ENCODE data around the gene CDO1. TPM values are rescaled to one million over a fixed set of nuclear protein-coding genes. Genes with fewer than 3 reads are reported as not detected.
A peak's percentile ranks its signal among the peaks of the same experiment; 100 is the strongest.

The CDO1 gene
- total and polyA plus RNA-seq, 10 donors: 1.4 to 11.1 (median 1.7) TPM

GRCh38 chr5:115815693-115816225 lies 700 bp downstream of the CDO1 start:
- peaks cover 0 to 76% (median 33%) of the 10 kb centered on the region in 7 donors for H3K27me3 ChIP-seq (replicated peaks in 1 of 7)
- DNase-seq: no peak

GRCh38 chr5:115815006-115815692 lies 1.3 kb downstream of the CDO1 start:
- no peak overlapping the region for H3K27ac ChIP-seq
- H3K9me3 ChIP-seq: no peaks in the 10 kb centered on the region
- intact Hi-C loops (cut with DNase I; ENCODE audit: low total_unique reads): no loop called here
- H3K27me3 ChIP-seq (replicated peaks in 1 of 7): peaks cover 0 to 76% (median 33%) of the 10 kb centered on the region in 7 donors
- H3K36me3 ChIP-seq: no peaks in the 10 kb centered on the region
- DNase-seq: no peak
- WGBS, 5 donors: 18 to 33% (median 25%) methylated on average over 21 of the region's 21 CpGs
- H3K4me3 ChIP-seq: peak overlapping the region; percentile 29 to 70 (median 44)
- TF ChIP-seq CTCF (IDR thresholded peaks at IDR 0.05 in 8 of 11, conservative IDR thresholded peaks at IDR 0.05 in 3 of 11) (no peak), POLR2AphosphoS5 (IDR thresholded peaks at IDR 0.05) (no peak), POLR2A (IDR thresholded peaks at IDR 0.05) (no peak)
- peaks cover 9 to 21% (median 20%) of the 10 kb centered on the region in 6 donors for H3K4me1 ChIP-seq

More at GRCh38 chr5:115815693-115816225, 700 bp downstream of the CDO1 start:
- Histone ChIP-seq H3K36me3 (no peaks in the 10 kb centered on the region), H3K9me3 (no peaks in the 10 kb centered on the region), H3K4me1 (peaks cover 9 to 21% (median 20%) of the 10 kb centered on the region in 6 donors), H3K4me3 (peak overlapping the region; percentile 29 to 70 (median 44)), H3K27ac (peak overlapping the region in 1 of 8 donors; percentile 46)
- WGBS, 5 donors: 2 to 7% (median 3%) methylated on average over 19 to 48 of the region's 48 CpGs
- intact Hi-C loops (cut with DNase I; ENCODE audit: low total_unique reads): no loop called here
- no peak for TF ChIP-seq CTCF (IDR thresholded peaks at IDR 0.05 in 8 of 11, conservative IDR thresholded peaks at IDR 0.05 in 3 of 11)
- TF ChIP-seq POLR2AphosphoS5 (IDR thresholded peaks at IDR 0.05): no peak
- TF ChIP-seq POLR2A (IDR thresholded peaks at IDR 0.05): no peak

GRCh38 chr5:115813719-115814118 lies 2.7 kb downstream of the CDO1 start:
- no peaks in the 10 kb centered on the region for H3K36me3 ChIP-seq
- DNase-seq: no peak
- intact Hi-C loops (cut with DNase I; ENCODE audit: low total_unique reads): no loop called here
- H3K27me3 ChIP-seq (replicated peaks in 1 of 7): peaks cover 0 to 71% (median 33%) of the 10 kb centered on the region in 7 donors
- no peak overlapping the region for H3K4me3 ChIP-seq
- H3K9me3 ChIP-seq: no peaks in the 10 kb centered on the region
- no peak overlapping the region for H3K27ac ChIP-seq
- 64 to 76% (median 69%) methylated on average over 5 of the region's 5 CpGs for WGBS, 5 donors
- H3K4me1 ChIP-seq: peaks cover 9 to 21% (median 20%) of the 10 kb centered on the region in 6 donors
- TF ChIP-seq POLR2AphosphoS5 (IDR thresholded peaks at IDR 0.05): no peak
- no peak for TF ChIP-seq POLR2A (IDR thresholded peaks at IDR 0.05)
- TF ChIP-seq CTCF (IDR thresholded peaks at IDR 0.05 in 8 of 11, conservative IDR thresholded peaks at IDR 0.05 in 3 of 11): no peak

- TF ChIP-seq CTCF (IDR thresholded peaks at IDR 0.05 in 8 of 11, conservative IDR thresholded peaks at IDR 0.05 in 3 of 11) (no peak), POLR2AphosphoS5 (IDR thresholded peaks at IDR 0.05) (no peak), POLR2A (IDR thresholded peaks at IDR 0.05) (no peak)
- DNase-seq: no peak
- 70 to 93% (median 82%) methylated on average over 1 of the region's 1 CpG for WGBS, 5 donors
- H3K27ac ChIP-seq: no peak overlapping the region
- H3K4me1 ChIP-seq: peaks cover 9 to 21% (median 20%) of the 10 kb centered on the region in 6 donors
- intact Hi-C loops (cut with DNase I; ENCODE audit: low total_unique reads): no loop called here
- H3K36me3 ChIP-seq: no peaks in the 10 kb centered on the region
- H3K27me3 ChIP-seq (replicated peaks in 1 of 7): peaks cover 0 to 58% (median 32%) of the 10 kb centered on the region in 7 donors
- no peak overlapping the region for H3K4me3 ChIP-seq
- H3K9me3 ChIP-seq: no peaks in the 10 kb centered on the region
Measured at GRCh38 chr5:115812372-115812771, 4.1 kb downstream of the CDO1 start.
